Stimulated activated CD4-positive, alpha-beta T cell treated with anti-CD3 and anti-CD28 coated beads, Interleukin-1b, Interleukin-23, amount 100 ng/mL, for 1 hour (primary cell): ENCODE results near the gene ORC3.
"Not testable (repeated sequence)": the region's sequence is repeated elsewhere in the genome, so short reads cannot be mapped to it uniquely, and the experiment has no call there.

Source experiments
- DNase-seq, 2 donors: peaks; one replicate each; pipeline ENCODE4 v3.0.0-alpha.2; 2020; ENCODE audit warnings: low read depth in 2 of 2

ORC3 gene

GRCh38 chr6:87660226-87660911, 70.4 kb downstream of the ORC3 start:
- DNase-seq = no peak

- no peak for DNase-seq
These were observed 71.1 kb downstream of the ORC3 start for GRCh38 chr6:87661016-87661415.

GRCh38 chr6:87661503-87661902, 71.6 kb downstream of the ORC3 start:
- DNase-seq = no peak

GRCh38 chr6:87663434-87663833, 73.5 kb downstream of the ORC3 start:
- DNase-seq = no peak

GRCh38 chr6:87664921-87665485, 75.1 kb downstream of the ORC3 start:
- DNase-seq = no peak

GRCh38 chr6:87667032-87667431, 77.1 kb downstream of the ORC3 start:
- no peak for DNase-seq

- no peak for DNase-seq
These were observed 78.1 kb downstream of the ORC3 start for GRCh38 chr6:87668013-87668412.

- DNase-seq = no peak
These were observed 79.1 kb downstream of the ORC3 start for GRCh38 chr6:87669051-87669450.

- DNase-seq = no peak
These were observed 80.8 kb downstream of the ORC3 start for GRCh38 chr6:87670707-87671106.

- no peak for DNase-seq
These were observed 81.7 kb downstream of the ORC3 start for GRCh38 chr6:87671555-87672029.

- DNase-seq = no peak
These were observed 82.7 kb downstream of the ORC3 start for GRCh38 chr6:87672641-87673040.

- no peak for DNase-seq
These were observed 83.3 kb downstream of the ORC3 start for GRCh38 chr6:87673237-87673636.

GRCh38 chr6:87674290-87674689, 84.4 kb downstream of the ORC3 start:
- no peak for DNase-seq

- DNase-seq = no peak
These were observed 85.2 kb downstream of the ORC3 start for GRCh38 chr6:87675004-87675681.

- no peak for DNase-seq
These were observed 92.4 kb downstream of the ORC3 start for GRCh38 chr6:87682310-87682709.

GRCh38 chr6:87683890-87684289, 94.0 kb downstream of the ORC3 start:
- DNase-seq = no peak

GRCh38 chr6:87684895-87685654, 95.1 kb downstream of the ORC3 start:
- DNase-seq = no peak

GRCh38 chr6:87686636-87687205, 96.8 kb downstream of the ORC3 start:
- not testable (repeated sequence) for DNase-seq

- no peak for DNase-seq
These were observed 97.4 kb downstream of the ORC3 start for GRCh38 chr6:87687296-87687695.

GRCh38 chr6:87687893-87688292, 98.0 kb downstream of the ORC3 start:
- not testable (repeated sequence) for DNase-seq

GRCh38 chr6:87690441-87690840, 100.5 kb downstream of the ORC3 start:
- DNase-seq = no peak

- no peak for DNase-seq
These were observed 102.2 kb downstream of the ORC3 start for GRCh38 chr6:87692086-87692485.
